GM23338 (cell line): ENCODE measurements around the gene KRT3. TPM values are rescaled to one million over a fixed set of nuclear protein-coding genes. Genes with fewer than 3 reads are reported as not detected.
A peak's percentile ranks its signal among the peaks of the same experiment; 100 is the strongest.

Experiments used
- ATAC-seq: fragments of 200-7000 bp; cut with Tn5 transposase; 3 replicates; pipeline ENCODE4 v1.9.1; 2020
- DNase-seq: peaks from one replicate; pipeline ENCODE4 v3.0.0-alpha.2; 2015; ENCODE audit warnings: low spot score
- H2AFZ ChIP-seq: fragments of 200-600 bp; sonication (generic); 2 replicates; pipeline ENCODE4 v1.8.0; 2016; ENCODE audit warnings: antibody characterized with exemption, mild to moderate bottlenecking, moderate library complexity
- H3F3A ChIP-seq: fragments of 200-600 bp; sonication (generic); replicated peaks from 2 replicates; pipeline ENCODE4 v1.8.0; 2017; ENCODE audit warnings: antibody characterized with exemption, mixed run types, low read depth
- H3K27ac ChIP-seq: fragments of 200-600 bp; sonication (generic); 2 replicates; pipeline ENCODE4 v1.6.1; 2016; ENCODE audit warnings: low read depth
- H3K27me3 ChIP-seq: fragments of 200-600 bp; sonication (generic); 2 replicates; pipeline ENCODE4 v1.8.0; 2016; ENCODE audit warnings: mild to moderate bottlenecking, mixed run types, moderate library complexity; ENCODE audit not compliant: insufficient read depth
- H3K36me3 ChIP-seq: fragments of 200-600 bp; sonication (generic); 2 replicates; pipeline ENCODE4 v1.8.0; 2016; ENCODE audit warnings: mild to moderate bottlenecking; ENCODE audit not compliant: insufficient read depth
- H3K4me1 ChIP-seq: fragments of 200-600 bp; sonication (generic); 2 replicates; pipeline ENCODE4 v1.8.0; 2016; ENCODE audit warnings: mild to moderate bottlenecking, moderate library complexity; ENCODE audit not compliant: insufficient read depth
- H3K4me2 ChIP-seq: fragments of 200-600 bp; sonication (generic); 2 replicates; pipeline ENCODE4 v1.7.1; 2017; ENCODE audit warnings: mixed run types
- H3K4me3 ChIP-seq: fragments of 200-600 bp; sonication (generic); 2 replicates; pipeline ENCODE4 v1.6.1; 2016; ENCODE audit warnings: mixed run types
- H3K79me2 ChIP-seq: fragments of 200-600 bp; sonication (generic); replicated peaks from 2 replicates; pipeline ENCODE4 v1.8.0; 2017; ENCODE audit warnings: mild to moderate bottlenecking; ENCODE audit not compliant: insufficient read depth
- H3K9me2 ChIP-seq: fragments of 200-600 bp; sonication (generic); 2 replicates; pipeline ENCODE4 v1.8.0; 2017; ENCODE audit not compliant: insufficient read depth
- H4K20me1 ChIP-seq: fragments of 200-600 bp; sonication (generic); replicated peaks from 2 replicates; pipeline ENCODE4 v1.8.0; 2017; ENCODE audit warnings: mild to moderate bottlenecking; ENCODE audit not compliant: insufficient read depth
- H3K27ac Mint-ChIP-seq: 2 replicates; pipeline ENCODE4 v1.8.0; 2020; ENCODE audit warnings: inconsistent platforms, mild to moderate bottlenecking, moderate library complexity, mixed read lengths
- H3K27me3 Mint-ChIP-seq: 3 replicates; pipeline ENCODE4 v1.8.0; 2022; ENCODE audit warnings: low read depth, mild to moderate bottlenecking, moderate library complexity, mixed read lengths, inconsistent platforms; ENCODE audit not compliant: insufficient read depth, poor library complexity
- H3K36me3 Mint-ChIP-seq: 3 replicates; pipeline ENCODE4 v1.8.0; 2021; ENCODE audit warnings: low read depth, mild to moderate bottlenecking, inconsistent platforms, moderate library complexity, mixed read lengths
- H3K4me1 Mint-ChIP-seq: 3 replicates; pipeline ENCODE4 v1.8.0; 2020; ENCODE audit warnings: mild to moderate bottlenecking, inconsistent platforms, mixed read lengths
- H3K4me3 Mint-ChIP-seq: 3 replicates; pipeline ENCODE4 v1.8.0; 2021; ENCODE audit warnings: moderate library complexity, mild to moderate bottlenecking, inconsistent platforms, mixed read lengths
- H3K9me3 Mint-ChIP-seq: 3 replicates; pipeline ENCODE4 v1.8.0; 2020; ENCODE audit warnings: moderate library complexity, mild to moderate bottlenecking, inconsistent platforms, mixed read lengths
- EZH2phosphoT487 ChIP-seq: fragments of 200-600 bp; sonication (generic); IDR thresholded peaks from one replicate; pipeline ENCODE4 v1.8.1; 2018; ENCODE audit warnings: antibody characterized with exemption; ENCODE audit not compliant: unreplicated experiment
- JUNB ChIP-seq: IDR thresholded peaks from one replicate; pipeline ENCODE4 v1.6.1; 2016; ENCODE audit warnings: antibody characterized with exemption; ENCODE audit not compliant: unreplicated experiment
- NANOG ChIP-seq: IDR thresholded peaks from 2 replicates; pipeline ENCODE4 v1.6.1; 2016; ENCODE audit warnings: antibody characterized with exemption, borderline replicate concordance
- POLR2AphosphoS5 ChIP-seq: IDR thresholded peaks from 2 replicates; pipeline ENCODE4 v1.6.1; 2016; ENCODE audit warnings: antibody characterized with exemption, low read depth
- STAT1 ChIP-seq: IDR thresholded peaks from one replicate; pipeline ENCODE4 v1.6.1; 2016; ENCODE audit warnings: antibody characterized with exemption; ENCODE audit not compliant: unreplicated experiment
- ZNF331 ChIP-seq: fragments of 250-450 bp; sonication (Bioruptor Pico); IDR thresholded peaks from 2 replicates; pipeline ENCODE4 v1.5.0; 2020; ENCODE audit warnings: low read depth, mild to moderate bottlenecking, moderate library complexity
- polyA plus RNA-seq: library from polyadenylated mRNA; unstranded; fragments of >200 nt; fragmentation: Nextera tagmentation; extraction: Ambion mirVana; gene quantifications from 2 replicates; pipeline ENCODE4 v1.2.1, GENCODE V29; 2016
- total RNA-seq: library from RNA; depleted of rRNA; stranded (reverse); fragments of >200 nt; shearing (Covaris generic); gene quantifications from 2 replicates; pipeline ENCODE4 v1.2.3, GENCODE V29; 2014
- TF ChIP-seq, protein P1 (sequence below): IDR thresholded peaks from 2 replicates; pipeline ENCODE4 v1.6.1; 2016; ENCODE audit warnings: antibody characterized with exemption
- TF ChIP-seq, protein P2 (sequence below): IDR thresholded peaks from one replicate; pipeline ENCODE4 v1.6.1; 2018; ENCODE audit warnings: antibody characterized with exemption; ENCODE audit not compliant: unreplicated experiment

The KRT3 gene
- total and polyA plus RNA-seq, 2 experiments from 2014 or later = not detected

DNA sequence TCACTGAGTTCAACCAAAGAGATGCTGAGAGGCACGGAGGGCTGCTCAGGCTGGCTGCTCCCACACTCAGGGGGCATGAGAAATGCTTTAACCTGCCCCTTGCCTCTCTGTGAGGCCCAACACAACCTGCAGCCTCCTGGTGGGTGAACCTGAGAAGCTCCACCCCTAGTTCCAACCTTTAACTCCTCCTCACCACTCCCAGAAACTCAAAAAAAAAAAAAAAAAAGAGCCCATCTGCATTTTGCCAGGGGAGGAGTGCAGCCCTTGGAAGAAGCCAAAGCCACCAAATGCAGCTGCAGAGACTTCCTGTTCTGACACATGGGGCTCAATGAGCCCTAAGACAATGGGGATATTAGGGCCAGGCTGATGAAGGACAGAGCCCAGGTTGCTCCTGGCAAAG is 9.1 kb upstream of the KRT3 start:
- H3K27ac Mint-ChIP-seq = no peak overlapping the region

DNA sequence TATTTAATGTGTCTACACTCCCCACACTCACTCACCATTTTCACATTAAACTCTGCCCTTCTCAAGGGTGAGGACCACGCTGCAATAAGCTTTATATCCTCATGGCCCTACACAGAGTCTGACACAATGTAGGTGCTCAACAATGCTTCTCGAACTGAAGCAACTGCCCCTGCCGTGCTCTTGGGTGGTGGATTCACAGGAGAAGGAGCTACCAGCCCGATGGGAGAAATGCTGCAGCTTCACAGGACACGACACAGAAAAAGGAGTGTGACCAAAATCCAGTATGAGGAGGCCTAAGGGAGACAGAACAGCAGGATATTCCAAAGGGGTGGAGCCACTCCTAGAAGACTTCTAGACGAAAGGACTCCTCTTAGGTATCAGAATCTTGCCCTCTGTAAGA is 6.5 kb upstream of the KRT3 start:
- no peaks in the 10 kb centered on the region for H3K79me2 ChIP-seq
- Mint-ChIP-seq H3K27ac (no peak overlapping the region), H3K4me1 (peaks cover 41% of the 10 kb centered on the region), H3K9me3 (no peaks in the 10 kb centered on the region), H3K27me3 (peaks cover 5% of the 10 kb centered on the region), H3K36me3 (no peaks in the 10 kb centered on the region), H3K4me3 (no peak overlapping the region)
- H3K4me1 ChIP-seq = peaks cover 38% of the 10 kb centered on the region
- H3F3A ChIP-seq = no peaks in the 10 kb centered on the region
- DNase-seq (no peak), ATAC-seq (no peak)
- H3K9me2 ChIP-seq = peaks cover 5% of the 10 kb centered on the region; the same call in 1 of the 2 replicates
- H3K27me3 ChIP-seq = no peaks in the 10 kb centered on the region
- TF ChIP-seq, protein P1, sequence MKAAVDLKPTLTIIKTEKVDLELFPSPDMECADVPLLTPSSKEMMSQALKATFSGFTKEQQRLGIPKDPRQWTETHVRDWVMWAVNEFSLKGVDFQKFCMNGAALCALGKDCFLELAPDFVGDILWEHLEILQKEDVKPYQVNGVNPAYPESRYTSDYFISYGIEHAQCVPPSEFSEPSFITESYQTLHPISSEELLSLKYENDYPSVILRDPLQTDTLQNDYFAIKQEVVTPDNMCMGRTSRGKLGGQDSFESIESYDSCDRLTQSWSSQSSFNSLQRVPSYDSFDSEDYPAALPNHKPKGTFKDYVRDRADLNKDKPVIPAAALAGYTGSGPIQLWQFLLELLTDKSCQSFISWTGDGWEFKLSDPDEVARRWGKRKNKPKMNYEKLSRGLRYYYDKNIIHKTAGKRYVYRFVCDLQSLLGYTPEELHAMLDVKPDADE = no peak
- TF ChIP-seq JUNB (no peak), POLR2AphosphoS5 (no peak)
- TF ChIP-seq, protein P2, sequence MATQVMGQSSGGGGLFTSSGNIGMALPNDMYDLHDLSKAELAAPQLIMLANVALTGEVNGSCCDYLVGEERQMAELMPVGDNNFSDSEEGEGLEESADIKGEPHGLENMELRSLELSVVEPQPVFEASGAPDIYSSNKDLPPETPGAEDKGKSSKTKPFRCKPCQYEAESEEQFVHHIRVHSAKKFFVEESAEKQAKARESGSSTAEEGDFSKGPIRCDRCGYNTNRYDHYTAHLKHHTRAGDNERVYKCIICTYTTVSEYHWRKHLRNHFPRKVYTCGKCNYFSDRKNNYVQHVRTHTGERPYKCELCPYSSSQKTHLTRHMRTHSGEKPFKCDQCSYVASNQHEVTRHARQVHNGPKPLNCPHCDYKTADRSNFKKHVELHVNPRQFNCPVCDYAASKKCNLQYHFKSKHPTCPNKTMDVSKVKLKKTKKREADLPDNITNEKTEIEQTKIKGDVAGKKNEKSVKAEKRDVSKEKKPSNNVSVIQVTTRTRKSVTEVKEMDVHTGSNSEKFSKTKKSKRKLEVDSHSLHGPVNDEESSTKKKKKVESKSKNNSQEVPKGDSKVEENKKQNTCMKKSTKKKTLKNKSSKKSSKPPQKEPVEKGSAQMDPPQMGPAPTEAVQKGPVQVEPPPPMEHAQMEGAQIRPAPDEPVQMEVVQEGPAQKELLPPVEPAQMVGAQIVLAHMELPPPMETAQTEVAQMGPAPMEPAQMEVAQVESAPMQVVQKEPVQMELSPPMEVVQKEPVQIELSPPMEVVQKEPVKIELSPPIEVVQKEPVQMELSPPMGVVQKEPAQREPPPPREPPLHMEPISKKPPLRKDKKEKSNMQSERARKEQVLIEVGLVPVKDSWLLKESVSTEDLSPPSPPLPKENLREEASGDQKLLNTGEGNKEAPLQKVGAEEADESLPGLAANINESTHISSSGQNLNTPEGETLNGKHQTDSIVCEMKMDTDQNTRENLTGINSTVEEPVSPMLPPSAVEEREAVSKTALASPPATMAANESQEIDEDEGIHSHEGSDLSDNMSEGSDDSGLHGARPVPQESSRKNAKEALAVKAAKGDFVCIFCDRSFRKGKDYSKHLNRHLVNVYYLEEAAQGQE = no peak
- no peak overlapping the region for H3K27ac ChIP-seq
- no peaks in the 10 kb centered on the region for H4K20me1 ChIP-seq
- H3K4me2 ChIP-seq = no peak overlapping the region
- H3K4me3 ChIP-seq = no peak overlapping the region
- no peak overlapping the region for H2AFZ ChIP-seq
- H3K36me3 ChIP-seq = no peaks in the 10 kb centered on the region

More for the DNA sequence above, 9.1 kb upstream of the KRT3 start:
- H3K4me3 Mint-ChIP-seq = no peak overlapping the region
- no peaks in the 10 kb centered on the region for H4K20me1 ChIP-seq
- no peaks in the 10 kb centered on the region for H3K36me3 Mint-ChIP-seq
- no peaks in the 10 kb centered on the region for H3K9me3 Mint-ChIP-seq
- no peaks in the 10 kb centered on the region for H3F3A ChIP-seq
- no peaks in the 10 kb centered on the region for H3K27me3 ChIP-seq
- TF ChIP-seq POLR2AphosphoS5 (no peak), NANOG (no peak), ZNF331 (CRISPR knock-in tag) (no peak), EZH2phosphoT487 (no peak), STAT1 (no peak)
- peaks cover 9% of the 10 kb centered on the region for H3K27me3 Mint-ChIP-seq
- H3K4me2 ChIP-seq = no peak overlapping the region
- H3K4me1 ChIP-seq = peaks cover 29% of the 10 kb centered on the region
- peaks cover 15% of the 10 kb centered on the region for H3K9me2 ChIP-seq
- no peak overlapping the region for H3K27ac ChIP-seq
- peak overlapping the region; percentile 9; the same call in 1 of the 2 replicates for H2AFZ ChIP-seq
- H3K4me1 Mint-ChIP-seq = peaks cover 34% of the 10 kb centered on the region
- ATAC-seq = peak; percentile 89
- no peak overlapping the region for H3K4me3 ChIP-seq
- peak; percentile 80 for DNase-seq
- H3K79me2 ChIP-seq = no peaks in the 10 kb centered on the region
- no peaks in the 10 kb centered on the region for H3K36me3 ChIP-seq
